Effector CD4-positive, alpha-beta T cell (primary cell): ENCODE results near the gene CPNE5.

Experiments used
- DNase-seq: peaks from one replicate; pipeline ENCODE4 v3.0.0-alpha.2; 2020

The CPNE5 gene

GRCh38 chr6:36758516-36759147 lies 80.6 kb downstream of the CPNE5 start:
- DNase-seq = no peak

DNA sequence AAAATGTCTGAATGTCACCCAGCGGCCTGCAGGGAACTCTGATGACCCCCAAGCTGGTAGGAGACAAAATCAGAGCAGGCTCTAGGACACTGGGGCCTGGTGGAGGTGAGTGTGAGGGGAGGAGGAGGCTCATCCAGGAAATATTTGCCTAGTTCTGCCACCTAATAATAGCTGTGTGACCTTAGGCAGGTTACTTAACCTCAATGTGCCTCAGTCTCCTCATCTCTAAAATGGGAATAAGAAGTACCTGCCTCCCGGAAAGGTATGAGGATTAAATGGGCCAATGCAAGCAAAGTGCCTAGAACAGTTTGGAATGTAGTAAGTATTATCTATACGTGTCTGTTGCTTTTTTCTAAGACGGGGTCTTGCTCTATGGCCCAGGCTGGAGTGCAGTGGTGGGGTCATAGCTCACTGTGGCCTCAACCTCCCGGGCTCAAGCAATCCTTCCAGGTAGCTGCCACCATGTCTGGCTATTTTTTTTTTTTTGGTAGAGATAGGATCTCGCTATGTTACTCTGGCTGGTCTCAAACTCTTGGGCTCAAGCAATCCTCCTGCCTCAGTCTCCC lies 81.2 kb downstream of the CPNE5 start:
- DNase-seq = no peak

DNA sequence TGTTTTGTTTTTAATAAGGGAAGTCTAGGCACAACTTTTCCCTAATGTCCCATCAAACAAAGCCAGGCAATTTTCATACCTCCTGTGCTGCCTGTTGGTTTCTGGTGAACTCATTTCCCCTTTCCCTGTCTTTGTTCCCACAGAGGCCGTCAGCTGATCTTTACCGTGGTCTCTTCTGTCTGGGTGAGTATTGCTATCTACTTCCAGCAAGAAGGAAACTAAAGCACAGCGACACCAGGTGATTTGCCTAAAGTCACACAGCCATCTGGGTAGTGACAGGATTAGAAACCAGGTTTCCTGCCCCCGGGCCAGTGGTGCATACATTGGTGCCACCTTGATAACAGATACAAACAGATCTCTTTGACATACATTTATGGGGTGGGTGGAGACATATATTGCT lies 82.0 kb downstream of the CPNE5 start:
- peak; percentile 38 for DNase-seq

DNA sequence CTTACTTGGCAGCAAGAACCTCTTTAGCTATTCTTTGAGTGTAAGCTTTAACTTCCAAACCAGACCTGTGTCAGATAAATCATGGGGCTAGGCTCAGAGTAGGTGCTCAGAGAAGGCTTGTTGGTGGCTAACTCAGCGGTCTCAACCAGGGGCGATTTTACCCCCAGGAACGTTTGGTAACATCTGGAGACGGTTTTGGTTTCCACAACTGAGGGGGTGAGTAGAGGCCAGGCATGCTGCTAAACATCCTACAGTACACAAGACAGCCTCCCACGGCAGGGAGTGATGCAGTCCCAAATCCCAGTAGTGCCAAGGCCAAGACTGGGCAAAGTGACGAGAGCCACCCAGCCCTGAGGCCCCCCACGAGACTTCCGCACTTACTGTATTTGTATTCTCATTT lies 82.5 kb downstream of the CPNE5 start:
- DNase-seq = no peak

DNA sequence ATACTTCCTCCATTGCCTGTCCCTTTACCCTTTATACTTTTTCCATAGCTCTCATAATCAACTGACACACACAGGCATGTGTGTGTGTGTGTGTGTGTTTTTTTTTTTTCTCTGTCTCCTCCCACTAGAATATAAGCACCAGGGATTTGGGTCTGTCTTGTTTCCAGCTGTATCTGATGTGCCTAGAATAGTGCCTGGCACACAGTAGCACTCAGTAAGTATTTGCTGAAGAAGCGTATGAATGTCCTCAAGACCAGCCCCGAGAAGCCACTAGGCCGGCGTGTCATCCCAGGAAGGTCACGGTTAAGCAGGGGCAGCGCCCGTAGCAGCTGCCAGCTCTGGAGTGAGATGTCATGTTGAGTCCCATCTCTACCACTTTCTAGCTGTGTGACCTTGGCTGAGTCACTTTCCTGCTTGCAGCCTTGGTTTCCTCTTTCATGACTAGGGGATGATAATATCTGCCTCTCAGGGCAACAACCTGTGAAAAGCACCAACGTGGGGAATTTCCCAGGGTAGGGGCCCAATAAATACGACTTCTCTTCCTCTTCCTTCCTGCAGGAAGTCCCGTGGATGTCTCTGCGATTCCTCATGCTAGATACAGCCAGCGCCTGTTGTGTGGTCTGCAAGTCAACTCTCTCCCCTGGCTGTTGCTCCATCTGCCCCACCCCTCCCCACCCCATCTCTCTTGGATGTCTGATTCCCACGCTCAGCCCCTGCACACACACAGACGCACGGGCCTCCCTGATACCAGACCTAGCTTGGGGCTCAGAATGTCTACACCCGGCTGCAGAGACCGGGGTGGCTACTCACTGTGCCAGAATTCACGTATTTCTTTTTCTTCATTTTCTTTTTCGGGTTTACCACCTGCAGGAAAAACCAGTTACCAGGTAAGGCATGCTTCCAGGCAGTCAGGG lies 83.6 kb downstream of the CPNE5 start:
- peak; percentile 71 for DNase-seq

DNA sequence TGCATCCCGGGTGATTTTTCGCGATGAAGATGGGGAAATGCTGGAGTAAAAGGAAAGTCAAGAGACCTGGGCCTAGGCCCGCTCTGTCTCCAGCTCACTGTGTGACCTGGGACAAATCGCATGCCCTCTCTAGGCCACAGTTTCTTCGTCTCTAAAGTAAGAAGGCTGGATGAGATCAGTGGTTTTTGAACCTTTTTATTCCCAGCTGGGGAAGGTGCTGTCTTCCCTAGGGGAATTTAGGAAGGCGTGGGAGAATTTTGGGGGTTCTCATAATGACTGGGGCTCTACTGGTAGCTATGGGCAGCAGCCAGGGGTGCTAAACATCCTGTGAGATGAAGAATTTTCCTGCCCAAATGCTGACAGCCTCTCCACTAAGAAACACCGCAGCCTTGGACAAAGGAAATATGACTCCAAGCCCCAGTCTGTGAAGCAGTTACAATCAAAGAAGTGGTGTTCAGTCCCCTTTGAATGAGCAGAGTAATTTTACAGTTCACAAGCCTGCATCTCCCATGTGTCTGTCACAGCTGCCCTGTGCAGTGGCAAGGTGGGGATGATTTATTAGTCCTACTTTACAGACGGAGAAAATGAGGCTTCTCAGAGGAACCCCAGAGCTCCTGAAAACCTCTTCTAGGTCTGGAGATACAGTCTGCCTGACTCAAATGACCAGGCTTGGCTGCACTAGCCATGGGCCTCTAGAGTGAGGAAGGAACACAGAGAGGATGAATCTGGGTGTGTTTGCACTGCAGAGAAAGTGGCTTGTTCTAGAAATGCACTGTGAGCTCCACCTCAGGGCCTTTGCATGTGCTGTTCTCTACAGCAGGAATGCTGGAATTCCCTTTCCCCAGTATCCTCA lies 84.4 kb downstream of the CPNE5 start:
- DNase-seq = no peak

- no peak for DNase-seq
Observed at GRCh38 chr6:36753671-36754405, 85.4 kb downstream of the CPNE5 start.

GRCh38 chr6:36752886-36753506 lies 86.2 kb downstream of the CPNE5 start:
- no peak for DNase-seq

DNA sequence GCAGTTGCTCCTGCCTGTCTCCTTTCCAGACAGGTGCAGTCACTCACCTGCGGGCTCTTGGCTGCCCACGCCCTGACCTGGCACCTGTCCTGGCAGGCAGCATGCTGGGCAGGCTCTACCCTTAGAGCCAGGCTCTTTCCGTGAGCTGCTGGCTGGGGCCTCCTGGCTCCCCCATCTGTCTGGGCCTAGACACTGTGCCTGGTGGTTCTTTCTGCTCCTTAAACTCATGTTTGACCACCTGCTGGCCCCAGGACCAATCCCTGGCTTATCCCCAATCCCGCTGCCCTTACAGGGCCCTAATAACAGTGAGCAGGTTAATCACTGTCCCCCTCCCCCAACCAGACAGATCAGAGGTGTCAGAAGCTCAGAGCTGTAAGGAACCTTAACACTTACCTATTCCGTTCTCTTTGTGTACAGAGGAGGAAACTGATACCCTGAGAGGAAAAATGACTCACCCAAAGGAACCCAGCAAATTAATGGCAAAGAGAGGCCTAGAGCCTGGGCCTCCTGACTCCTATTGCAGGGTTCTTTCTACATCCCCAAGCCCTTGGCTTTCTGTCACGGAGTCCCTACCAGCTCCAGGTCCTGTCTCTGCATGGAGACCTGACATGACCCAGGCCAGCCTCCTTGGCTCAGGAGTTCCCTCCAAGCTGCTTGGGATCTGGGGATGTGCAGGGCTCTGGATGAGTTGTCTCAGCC lies 86.9 kb downstream of the CPNE5 start:
- DNase-seq = no peak

DNA sequence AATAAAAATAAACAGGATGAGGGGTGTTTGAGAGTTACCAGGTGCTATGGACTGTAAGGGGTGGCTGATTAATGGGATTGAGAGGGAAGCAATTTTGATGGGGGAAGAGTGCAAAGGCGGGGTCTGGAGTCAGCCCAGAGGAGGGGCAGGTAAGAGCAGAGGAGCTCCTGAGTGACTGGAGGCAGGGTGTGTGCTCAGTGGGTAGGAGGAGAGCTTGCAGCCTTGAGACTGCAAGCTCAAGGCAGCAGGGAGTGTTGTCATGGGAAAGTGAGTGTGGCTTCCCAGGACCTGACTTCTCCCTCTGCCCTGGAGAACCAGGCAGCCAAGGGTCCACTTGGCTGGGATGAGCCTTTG lies 87.4 kb downstream of the CPNE5 start:
- DNase-seq = no peak

GRCh38 chr6:36751091-36751490 lies 88.2 kb downstream of the CPNE5 start:
- DNase-seq = no peak

DNA sequence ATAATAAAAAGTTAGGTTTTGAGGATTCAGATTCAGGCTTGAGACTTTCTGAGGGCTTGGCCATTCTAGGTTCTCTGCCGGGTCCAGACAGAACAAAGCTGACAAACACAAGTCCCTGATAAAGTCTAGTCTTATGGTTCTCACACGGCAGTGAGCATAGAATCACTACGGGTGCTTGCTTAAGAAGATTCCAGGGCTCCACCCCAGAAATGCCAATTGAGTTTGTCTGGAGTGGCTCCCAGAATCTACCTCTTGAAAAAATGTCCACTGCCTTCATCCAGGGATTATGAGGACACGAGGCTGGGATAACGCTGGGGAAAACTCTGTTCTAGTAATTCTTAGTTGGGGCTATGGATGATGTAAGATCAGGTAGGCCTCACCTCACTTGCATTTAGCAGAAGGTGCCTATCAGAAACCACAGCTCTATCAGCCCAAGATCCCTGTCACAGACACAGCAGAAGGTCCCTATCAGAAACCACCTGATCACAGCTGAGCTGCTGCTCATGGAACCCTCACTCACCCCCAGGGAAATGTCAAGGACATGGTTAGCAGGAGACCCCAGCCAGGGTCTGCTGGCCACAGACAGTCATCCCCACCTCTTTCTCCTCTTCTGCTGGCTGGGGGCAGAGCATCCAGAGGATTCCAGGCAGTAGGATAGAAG lies 89.3 kb downstream of the CPNE5 start:
- no peak for DNase-seq

GRCh38 chr6:36746251-36746650 lies 93.0 kb downstream of the CPNE5 start:
- DNase-seq = no peak

GRCh38 chr6:36745836-36746235 lies 93.4 kb downstream of the CPNE5 start:
- DNase-seq = no peak

- DNase-seq = no peak
Observed at GRCh38 chr6:36745283-36745682, 94.0 kb downstream of the CPNE5 start.

DNA sequence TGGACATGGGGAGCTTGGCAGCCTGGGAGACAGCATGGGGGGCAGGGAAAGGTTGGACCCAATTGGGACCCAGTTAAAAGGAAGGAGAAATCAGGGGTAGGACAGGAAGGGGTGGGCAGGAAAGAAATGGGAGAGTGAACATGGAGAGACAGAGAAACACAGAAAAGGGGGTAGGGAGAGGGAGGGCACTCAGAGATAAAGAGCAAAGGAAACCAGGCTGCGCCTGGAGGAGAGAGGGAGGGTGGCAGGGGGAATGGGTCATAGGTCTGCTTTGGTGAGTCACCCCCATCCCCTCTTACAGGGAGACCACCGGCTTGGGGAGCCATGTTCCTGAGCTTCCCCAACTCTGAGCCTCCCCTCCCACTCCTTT lies 95.0 kb downstream of the CPNE5 start:
- DNase-seq = no peak

GRCh38 chr6:36743538-36744303 lies 95.5 kb downstream of the CPNE5 start:
- no peak for DNase-seq

- no peak for DNase-seq
Observed at GRCh38 chr6:36743032-36743431, 96.2 kb downstream of the CPNE5 start.

GRCh38 chr6:36742146-36742545 lies 97.1 kb downstream of the CPNE5 start:
- DNase-seq = no peak

DNA sequence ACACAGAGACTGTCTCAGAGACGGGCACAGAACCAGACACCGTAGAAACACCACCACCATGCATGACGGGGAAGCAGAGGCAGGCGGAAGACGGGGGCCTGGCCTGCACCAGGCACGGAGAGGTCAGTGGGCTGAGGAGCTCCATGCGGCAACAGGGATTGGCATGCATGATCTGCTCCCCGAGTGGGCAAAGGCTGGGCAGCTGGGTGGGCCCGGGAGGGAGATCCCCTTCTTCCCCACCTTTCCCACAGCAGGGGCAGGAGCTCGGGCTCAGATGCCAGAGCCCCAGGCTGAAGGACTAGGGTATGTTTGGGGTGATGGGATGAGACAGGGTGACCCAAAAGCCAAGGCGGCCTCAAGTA lies 98.4 kb downstream of the CPNE5 start:
- DNase-seq = no peak
